Mucosa of rectum (tissue), 2 donors: ENCODE measurements around the gene TJP3.

Source experiments
- H3K27ac ChIP-seq, 2 donors: one replicate each; pipeline ENCODE4 v1.7.0; 2013; ENCODE audit warnings: inconsistent platforms in 2 of 2, low read depth in 2 of 2, low read length in 2 of 2
- H3K27me3 ChIP-seq, 2 donors: one replicate each; pipeline ENCODE4 v1.7.0; 2013; ENCODE audit warnings: low read length in 2 of 2; ENCODE audit not compliant: control insufficient read depth in 2 of 2, insufficient read depth in 2 of 2
- H3K36me3 ChIP-seq, 2 donors: one replicate each; pipeline ENCODE4 v1.7.0; 2013; ENCODE audit warnings: low read length in 2 of 2; ENCODE audit not compliant: control insufficient read depth in 2 of 2, insufficient read depth in 2 of 2
- H3K4me1 ChIP-seq, 2 donors: one replicate each; pipeline ENCODE4 v1.7.0; 2013; ENCODE audit warnings: low read length in 2 of 2, mild to moderate bottlenecking in 1 of 2; ENCODE audit not compliant: control insufficient read depth in 2 of 2, insufficient read depth in 2 of 2
- H3K4me3 ChIP-seq, 2 donors: one replicate each; pipeline ENCODE4 v1.7.0; 2013; ENCODE audit warnings: low read length in 2 of 2
- H3K9ac ChIP-seq, 2 donors: one replicate each; pipeline ENCODE4 v1.7.0; 2013; ENCODE audit warnings: low read length in 2 of 2, low read depth in 1 of 2, mild to moderate bottlenecking in 1 of 2
- H3K9me3 ChIP-seq, 2 donors: one replicate each; pipeline ENCODE4 v1.7.0; 2013; ENCODE audit warnings: low read length in 2 of 2; ENCODE audit not compliant: control insufficient read depth in 2 of 2
- donor health status: healthy.
- donor health status: Normal muscosa, but diverticular disease.

TJP3 gene

GRCh38 chr19:3730457-3730958, 22.3 kb downstream of the TJP3 start:
- Histone ChIP-seq H3K27ac (no peak overlapping the region), H3K27me3 (no peaks in the 10 kb centered on the region), H3K9ac (no peak overlapping the region), H3K36me3 (peaks cover 29% of the 10 kb centered on the region in 2 donors), H3K4me1 (peaks cover 5 to 8% of the 10 kb centered on the region in 2 donors), H3K4me3 (no peak overlapping the region), H3K9me3 (no peaks in the 10 kb centered on the region)

GRCh38 chr19:3732108-3732507, 23.9 kb downstream of the TJP3 start:
- peaks cover 0 to 3% of the 10 kb centered on the region in 2 donors for H3K4me1 ChIP-seq

GRCh38 chr19:3733549-3734309, 25.5 kb downstream of the TJP3 start:
- no peak overlapping the region for H3K4me3 ChIP-seq
- H3K27me3 ChIP-seq = no peaks in the 10 kb centered on the region
- H3K4me1 ChIP-seq = no peaks in the 10 kb centered on the region
- peaks cover 51 to 52% of the 10 kb centered on the region in 2 donors for H3K36me3 ChIP-seq
- H3K27ac ChIP-seq = no peak overlapping the region
- no peaks in the 10 kb centered on the region for H3K9me3 ChIP-seq
- H3K9ac ChIP-seq = no peak overlapping the region

More at GRCh38 chr19:3732108-3732507, 23.9 kb downstream of the TJP3 start:
- Histone ChIP-seq H3K9ac (no peak overlapping the region), H3K4me3 (no peak overlapping the region), H3K27me3 (no peaks in the 10 kb centered on the region), H3K36me3 (peaks cover 36% of the 10 kb centered on the region in 2 donors), H3K27ac (no peak overlapping the region), H3K9me3 (no peaks in the 10 kb centered on the region)

GRCh38 chr19:3734310-3734600, 26.1 kb downstream of the TJP3 start:
- H3K27me3 ChIP-seq = no peaks in the 10 kb centered on the region
- H3K9me3 ChIP-seq = no peaks in the 10 kb centered on the region
- H3K9ac ChIP-seq = no peak overlapping the region
- no peaks in the 10 kb centered on the region for H3K4me1 ChIP-seq
- H3K36me3 ChIP-seq = peaks cover 54 to 55% of the 10 kb centered on the region in 2 donors
- no peak overlapping the region for H3K4me3 ChIP-seq
- H3K27ac ChIP-seq = no peak overlapping the region

- Histone ChIP-seq H3K4me3 (no peak overlapping the region), H3K4me1 (no peaks in the 10 kb centered on the region)
These were observed 28.0 kb downstream of the TJP3 start for GRCh38 chr19:3736106-3736724.

GRCh38 chr19:3737487-3738205, 29.5 kb downstream of the TJP3 start:
- no peaks in the 10 kb centered on the region for H3K4me1 ChIP-seq
- H3K27ac ChIP-seq = no peak overlapping the region
- no peak overlapping the region for H3K4me3 ChIP-seq
- H3K27me3 ChIP-seq = no peaks in the 10 kb centered on the region
- H3K9ac ChIP-seq = no peak overlapping the region
- peaks cover 47 to 48% of the 10 kb centered on the region in 2 donors for H3K36me3 ChIP-seq
- H3K9me3 ChIP-seq = no peaks in the 10 kb centered on the region

More at GRCh38 chr19:3736106-3736724, 28.0 kb downstream of the TJP3 start:
- peaks cover 50 to 53% of the 10 kb centered on the region in 2 donors for H3K36me3 ChIP-seq
- no peak overlapping the region for H3K9ac ChIP-seq
- H3K27me3 ChIP-seq = no peaks in the 10 kb centered on the region
- no peak overlapping the region for H3K27ac ChIP-seq
- H3K9me3 ChIP-seq = no peaks in the 10 kb centered on the region

- no peak overlapping the region for H3K27ac ChIP-seq
- no peaks in the 10 kb centered on the region for H3K9me3 ChIP-seq
- H3K27me3 ChIP-seq = no peaks in the 10 kb centered on the region
- H3K36me3 ChIP-seq = peaks cover 45 to 47% of the 10 kb centered on the region in 2 donors
- no peak overlapping the region for H3K4me3 ChIP-seq
- H3K9ac ChIP-seq = no peak overlapping the region
- no peaks in the 10 kb centered on the region for H3K4me1 ChIP-seq
These were observed 30.5 kb downstream of the TJP3 start for GRCh38 chr19:3738477-3739220.

- Histone ChIP-seq H3K4me3 (no peak overlapping the region), H3K4me1 (no peaks in the 10 kb centered on the region), H3K27me3 (no peaks in the 10 kb centered on the region), H3K9me3 (no peaks in the 10 kb centered on the region), H3K27ac (no peak overlapping the region), H3K36me3 (peaks cover 42 to 43% of the 10 kb centered on the region in 2 donors), H3K9ac (no peak overlapping the region)
These were observed 32.2 kb downstream of the TJP3 start for GRCh38 chr19:3740431-3740830.

- Histone ChIP-seq H3K9ac (no peak overlapping the region), H3K4me1 (no peaks in the 10 kb centered on the region), H3K36me3 (peaks cover 32% of the 10 kb centered on the region in 2 donors), H3K4me3 (no peak overlapping the region), H3K27ac (no peak overlapping the region), H3K9me3 (no peaks in the 10 kb centered on the region), H3K27me3 (no peaks in the 10 kb centered on the region)
These were observed 35.3 kb downstream of the TJP3 start for GRCh38 chr19:3743486-3743885.
